Glutamatergic neuron (in vitro differentiated cells): Measurements from ENCODE around the gene ENPP7. TPM values are rescaled to one million over a fixed set of nuclear protein-coding genes. Genes with fewer than 3 reads are reported as not detected.

Experiments
- DNase-seq: peaks from one replicate; pipeline ENCODE4 v3.0.0; 2022
- H3K27ac Mint-ChIP-seq: one replicate; pipeline ENCODE4 v1.8.0; 2020; ENCODE audit warnings: mild to moderate bottlenecking, mixed read lengths, inconsistent platforms; ENCODE audit not compliant: unreplicated experiment
- H3K27me3 Mint-ChIP-seq: one replicate; pipeline ENCODE4 v1.8.0; 2020; ENCODE audit warnings: mild to moderate bottlenecking, moderate library complexity, mixed read lengths, inconsistent platforms; ENCODE audit not compliant: unreplicated experiment
- H3K36me3 Mint-ChIP-seq: one replicate; pipeline ENCODE4 v1.8.0; 2020; ENCODE audit warnings: mild to moderate bottlenecking, mixed read lengths, inconsistent platforms; ENCODE audit not compliant: unreplicated experiment
- H3K4me1 Mint-ChIP-seq: one replicate; pipeline ENCODE4 v1.8.0; 2020; ENCODE audit warnings: mild to moderate bottlenecking, low read depth, mixed read lengths, inconsistent platforms; ENCODE audit not compliant: unreplicated experiment
- H3K4me3 Mint-ChIP-seq: one replicate; pipeline ENCODE4 v1.8.0; 2020; ENCODE audit warnings: mild to moderate bottlenecking, mixed read lengths, inconsistent platforms; ENCODE audit not compliant: unreplicated experiment
- H3K9me3 Mint-ChIP-seq: one replicate; pipeline ENCODE4 v1.8.0; 2020; ENCODE audit warnings: mild to moderate bottlenecking, moderate library complexity, mixed read lengths, inconsistent platforms; ENCODE audit not compliant: unreplicated experiment
- total RNA-seq: library from RNA; stranded (reverse); fragmentation: NEBNext Ultra II Directional; extraction: Animal tissue kit (Norgen Biotek cat#: 25700); gene quantifications from one replicate; pipeline ENCODE4 v1.2.1, GENCODE V29; 2021; ENCODE audit not compliant: unreplicated experiment
- TF ChIP-seq, protein P1 (sequence below): fragments of 200-600 bp; sonication (generic); IDR thresholded peaks from one replicate; pipeline ENCODE4 v1.5.0; 2021; ENCODE audit not compliant: partially characterized antibody, unreplicated experiment

Gene ENPP7
- total RNA-seq, 1 donor from 2014 or later, result not detected

DNA sequence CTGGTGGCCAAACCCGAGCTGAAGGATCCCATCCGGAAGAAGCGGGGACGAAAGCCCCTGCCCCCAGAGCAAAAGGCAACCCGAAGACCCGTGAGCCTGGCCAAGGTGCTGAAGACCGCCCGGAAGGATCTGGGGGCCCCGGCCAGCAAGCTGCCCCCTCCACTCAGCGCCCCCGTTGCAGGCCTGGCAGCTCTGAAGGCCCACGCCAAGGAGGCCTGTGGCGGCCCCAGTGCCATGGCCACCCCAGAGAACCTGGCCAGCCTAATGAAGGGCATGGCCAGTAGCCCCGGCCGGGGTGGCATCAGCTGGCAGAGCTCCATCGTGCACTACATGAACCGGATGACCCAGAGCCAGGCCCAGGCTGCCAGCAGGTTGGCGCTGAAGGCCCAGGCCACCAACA is 53.1 kb downstream of the ENPP7 start:
- peak; percentile 9 for DNase-seq
- Mint-ChIP-seq H3K4me3 (no peak overlapping the region), H3K36me3 (peaks cover 9% of the 10 kb centered on the region)

DNA sequence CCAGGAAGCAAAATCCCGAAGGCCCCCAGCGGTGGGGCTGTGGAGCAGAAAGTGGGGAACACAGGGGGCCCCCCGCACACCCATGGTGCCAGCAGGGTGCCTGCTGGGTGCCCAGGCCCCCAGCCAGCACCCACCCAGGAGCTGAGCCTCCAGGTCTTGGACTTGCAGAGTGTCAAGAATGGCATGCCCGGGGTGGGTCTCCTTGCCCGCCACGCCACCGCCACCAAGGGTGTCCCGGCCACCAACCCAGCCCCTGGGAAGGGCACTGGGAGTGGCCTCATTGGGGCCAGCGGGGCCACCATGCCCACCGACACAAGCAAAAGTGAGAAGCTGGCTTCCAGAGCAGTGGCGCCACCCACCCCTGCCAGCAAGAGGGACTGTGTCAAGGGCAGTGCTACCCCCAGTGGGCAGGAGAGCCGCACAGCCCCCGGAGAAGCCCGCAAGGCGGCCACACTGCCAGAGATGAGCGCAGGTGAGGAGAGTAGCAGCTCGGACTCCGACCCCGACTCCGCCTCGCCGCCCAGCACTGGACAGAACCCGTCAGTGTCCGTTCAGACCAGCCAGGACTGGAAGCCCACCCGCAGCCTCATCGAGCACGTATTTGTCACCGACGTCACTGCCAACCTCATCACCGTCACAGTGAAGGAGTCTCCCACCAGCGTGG is 53.7 kb downstream of the ENPP7 start:
- H3K4me3 Mint-ChIP-seq, result no peak overlapping the region

More for the DNA sequence above, 53.1 kb downstream of the ENPP7 start:
- H3K27ac Mint-ChIP-seq, result no peak overlapping the region
- peaks cover 30% of the 10 kb centered on the region for H3K4me1 Mint-ChIP-seq
- TF ChIP-seq, protein P1, sequence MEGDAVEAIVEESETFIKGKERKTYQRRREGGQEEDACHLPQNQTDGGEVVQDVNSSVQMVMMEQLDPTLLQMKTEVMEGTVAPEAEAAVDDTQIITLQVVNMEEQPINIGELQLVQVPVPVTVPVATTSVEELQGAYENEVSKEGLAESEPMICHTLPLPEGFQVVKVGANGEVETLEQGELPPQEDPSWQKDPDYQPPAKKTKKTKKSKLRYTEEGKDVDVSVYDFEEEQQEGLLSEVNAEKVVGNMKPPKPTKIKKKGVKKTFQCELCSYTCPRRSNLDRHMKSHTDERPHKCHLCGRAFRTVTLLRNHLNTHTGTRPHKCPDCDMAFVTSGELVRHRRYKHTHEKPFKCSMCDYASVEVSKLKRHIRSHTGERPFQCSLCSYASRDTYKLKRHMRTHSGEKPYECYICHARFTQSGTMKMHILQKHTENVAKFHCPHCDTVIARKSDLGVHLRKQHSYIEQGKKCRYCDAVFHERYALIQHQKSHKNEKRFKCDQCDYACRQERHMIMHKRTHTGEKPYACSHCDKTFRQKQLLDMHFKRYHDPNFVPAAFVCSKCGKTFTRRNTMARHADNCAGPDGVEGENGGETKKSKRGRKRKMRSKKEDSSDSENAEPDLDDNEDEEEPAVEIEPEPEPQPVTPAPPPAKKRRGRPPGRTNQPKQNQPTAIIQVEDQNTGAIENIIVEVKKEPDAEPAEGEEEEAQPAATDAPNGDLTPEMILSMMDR, result no peak
- peaks cover 25% of the 10 kb centered on the region for H3K27me3 Mint-ChIP-seq
- peaks cover 14% of the 10 kb centered on the region for H3K9me3 Mint-ChIP-seq

DNA sequence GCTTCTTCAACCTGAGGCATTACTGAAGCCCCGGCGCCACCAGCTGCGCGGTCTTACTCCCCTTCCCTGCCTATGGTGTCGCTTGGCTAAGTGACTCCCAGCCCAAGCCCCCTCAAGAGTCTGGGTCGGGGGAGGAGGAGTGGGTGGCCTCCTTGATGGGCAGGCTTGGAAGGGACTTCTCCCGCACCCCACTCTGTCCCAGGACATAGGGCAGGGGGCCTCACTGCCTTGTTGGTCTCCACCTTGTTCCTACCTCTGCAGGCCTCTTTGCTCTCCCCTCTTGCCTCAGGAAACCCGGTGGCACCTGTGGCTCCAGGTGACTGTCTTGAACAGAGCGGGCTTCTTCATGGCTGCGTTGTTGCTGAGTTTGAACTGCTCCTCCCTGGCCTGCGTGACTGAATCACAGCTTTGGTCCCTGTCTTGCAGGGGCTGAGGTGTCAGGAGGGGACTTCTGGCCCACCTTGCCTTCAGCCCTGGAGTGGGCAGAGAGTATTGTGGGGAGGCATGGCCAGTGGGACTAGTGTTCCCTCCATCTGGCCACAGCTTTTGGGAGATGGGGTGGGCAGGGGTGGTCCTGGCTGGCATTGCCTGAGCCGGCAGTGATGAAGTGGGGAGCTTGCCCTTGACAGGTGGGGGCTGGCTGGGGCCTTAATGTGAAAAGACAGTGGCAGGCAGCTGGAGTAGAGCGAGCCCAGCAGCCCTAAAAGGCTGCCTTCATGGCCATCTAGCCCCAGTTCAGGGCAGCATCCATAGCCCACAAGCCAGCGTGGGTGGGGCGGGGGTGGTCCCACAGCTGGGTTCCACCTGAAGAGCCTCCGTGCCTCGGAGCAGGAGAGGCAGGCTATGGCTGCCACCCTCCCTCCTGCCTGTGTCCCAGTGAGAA is 54.5 kb downstream of the ENPP7 start:
- H3K9me3 Mint-ChIP-seq, result peaks cover 7% of the 10 kb centered on the region
- H3K27ac Mint-ChIP-seq, result no peak overlapping the region
- no peak overlapping the region for H3K4me3 Mint-ChIP-seq
- peaks cover 23% of the 10 kb centered on the region for H3K4me1 Mint-ChIP-seq
- peaks cover 9% of the 10 kb centered on the region for H3K36me3 Mint-ChIP-seq
- H3K27me3 Mint-ChIP-seq, result peaks cover 20% of the 10 kb centered on the region
- TF ChIP-seq, protein P1, result no peak
- no peak for DNase-seq

More for the DNA sequence above, 53.7 kb downstream of the ENPP7 start:
- peaks cover 12% of the 10 kb centered on the region for H3K9me3 Mint-ChIP-seq
- TF ChIP-seq, protein P1, result no peak
- peaks cover 25% of the 10 kb centered on the region for H3K27me3 Mint-ChIP-seq
- H3K36me3 Mint-ChIP-seq, result peaks cover 9% of the 10 kb centered on the region
- no peak overlapping the region for H3K27ac Mint-ChIP-seq
- DNase-seq, result peak; percentile 8
- peaks cover 30% of the 10 kb centered on the region for H3K4me1 Mint-ChIP-seq

DNA sequence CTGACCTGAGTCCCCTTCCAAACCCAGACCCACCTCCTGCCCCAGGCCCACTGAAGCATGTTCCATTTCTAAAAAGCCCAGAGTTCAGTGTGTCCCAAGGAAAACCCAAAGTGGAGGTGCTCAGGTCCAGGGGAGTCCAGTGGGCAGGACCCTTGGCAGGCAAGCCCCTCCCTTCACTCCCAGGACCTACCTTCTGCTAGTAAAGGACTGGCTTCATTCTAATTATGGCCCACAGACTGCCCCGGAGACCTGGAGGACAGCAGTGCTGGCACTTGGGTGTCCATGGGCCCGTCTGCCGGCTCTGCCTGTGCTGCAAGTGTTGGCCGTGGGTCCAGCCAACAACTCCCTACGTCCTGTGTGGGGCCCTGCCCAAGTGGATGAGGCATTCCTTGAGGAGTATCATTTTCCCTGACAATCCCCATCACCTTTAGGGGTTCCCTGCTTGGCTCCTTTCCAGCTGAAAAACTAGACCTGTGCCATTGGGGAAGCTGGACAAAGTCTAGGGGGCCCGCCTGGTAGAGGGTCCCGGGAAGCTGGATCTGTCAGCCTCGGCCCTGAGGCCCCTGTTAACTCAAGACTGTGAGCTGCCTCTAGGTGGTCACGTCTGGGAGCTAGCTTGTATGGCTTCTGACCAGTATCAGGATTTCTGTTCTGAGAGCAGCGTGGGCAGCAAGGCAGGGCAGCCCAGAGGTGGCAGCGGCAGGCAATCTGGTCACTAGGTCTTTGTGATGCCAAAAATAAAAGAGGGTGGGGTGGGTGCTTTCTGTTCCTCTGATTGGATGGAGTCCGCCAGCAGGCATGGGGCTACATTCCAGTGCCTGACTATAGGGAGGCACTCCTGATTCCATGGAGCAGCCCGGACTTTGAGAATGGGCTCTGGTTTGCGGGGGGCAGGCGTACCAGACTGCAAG is 55.4 kb downstream of the ENPP7 start:
- peaks cover 9% of the 10 kb centered on the region for H3K36me3 Mint-ChIP-seq
- TF ChIP-seq, protein P1, result no peak
- H3K27me3 Mint-ChIP-seq, result peaks cover 19% of the 10 kb centered on the region
- H3K4me3 Mint-ChIP-seq, result no peak overlapping the region
- H3K4me1 Mint-ChIP-seq, result peaks cover 19% of the 10 kb centered on the region
- peaks cover 7% of the 10 kb centered on the region for H3K9me3 Mint-ChIP-seq
- peak; percentile 5 for DNase-seq
- no peak overlapping the region for H3K27ac Mint-ChIP-seq
